Right forelimb (tissue), 1 donor: ENCODE data around the gene FLNB.
A peak's percentile ranks its signal among the peaks of the same experiment; 100 is the strongest.

Experiments
- DNase-seq: peaks from one replicate; pipeline ENCODE4 v3.0.0-alpha.2; 2018

Gene FLNB

GRCh38 chr3:58058361-58059263 lies 50.4 kb downstream of the FLNB start:
- peak; percentile 28 for DNase-seq

- DNase-seq = peak; percentile 48
These were observed 51.4 kb downstream of the FLNB start for GRCh38 chr3:58059349-58060321.

GRCh38 chr3:58062472-58062871 lies 54.2 kb downstream of the FLNB start:
- DNase-seq = peak; percentile 61

- DNase-seq = peak; percentile 56
These were observed 55.0 kb downstream of the FLNB start for GRCh38 chr3:58063022-58063815.

DNA sequence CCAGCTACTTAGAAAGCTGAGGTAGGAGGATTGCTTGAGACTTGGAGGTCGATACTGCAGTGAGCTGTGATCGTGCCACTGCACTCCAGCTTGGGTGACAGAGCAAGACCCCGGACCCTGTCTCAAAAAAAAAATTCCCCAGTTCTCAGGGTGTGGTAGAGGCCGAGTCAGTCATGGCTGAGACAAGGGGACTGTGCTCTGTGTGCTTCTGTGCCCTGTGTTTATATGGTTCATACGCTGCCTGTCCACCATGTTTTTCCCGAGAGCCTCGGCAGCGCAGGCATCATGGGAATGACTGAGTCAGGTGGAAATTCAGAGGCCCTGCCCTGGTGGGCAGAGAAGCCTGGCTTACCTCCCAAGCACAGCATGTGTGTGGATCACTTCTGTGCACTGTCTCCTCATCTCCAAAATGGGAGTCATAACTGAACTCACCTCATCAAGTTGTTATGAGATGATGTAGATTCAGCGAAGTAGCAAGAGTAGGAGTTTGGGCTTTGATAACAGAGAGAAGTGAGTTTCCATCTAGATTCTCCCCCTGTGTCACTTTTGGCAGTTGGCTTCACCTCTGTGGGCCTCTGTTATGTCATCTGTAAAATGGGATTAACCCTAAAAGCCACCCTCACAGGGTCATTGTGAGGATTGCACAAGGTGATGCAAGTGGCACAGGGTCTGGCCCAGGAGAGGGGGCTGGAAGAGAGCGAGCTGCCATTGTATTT lies 56.9 kb downstream of the FLNB start:
- peak; percentile 19 for DNase-seq

GRCh38 chr3:58065700-58066167 lies 57.5 kb downstream of the FLNB start:
- DNase-seq = peak; percentile 47

GRCh38 chr3:58066842-58067241 lies 58.6 kb downstream of the FLNB start:
- peak; percentile 44 for DNase-seq

GRCh38 chr3:58068122-58068809 lies 60.0 kb downstream of the FLNB start:
- DNase-seq = peak; percentile 33

DNA sequence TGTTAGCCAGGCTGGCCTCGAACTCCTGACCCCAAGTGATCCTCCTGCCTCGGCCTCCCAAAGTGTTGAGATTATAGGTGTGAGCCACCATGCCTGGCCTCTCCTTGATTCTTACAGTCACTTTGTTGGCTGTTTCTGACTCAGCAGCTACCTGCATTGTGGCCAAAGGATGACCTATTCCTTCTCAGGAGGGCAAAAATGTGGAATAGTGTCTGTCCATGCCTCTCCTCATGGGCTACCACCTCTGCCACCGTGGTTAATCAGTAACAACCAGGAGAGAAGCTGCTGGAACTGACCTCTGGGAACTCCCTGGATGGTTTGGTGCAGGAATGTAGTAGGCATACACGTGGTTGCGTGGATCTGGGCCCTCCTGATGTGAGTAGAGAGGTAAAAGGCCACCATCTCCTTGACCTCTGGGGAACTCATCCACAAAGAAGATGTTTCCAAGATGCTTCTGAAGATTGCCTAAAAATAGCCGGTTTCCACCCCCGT lies 63.3 kb downstream of the FLNB start:
- DNase-seq = no peak

DNA sequence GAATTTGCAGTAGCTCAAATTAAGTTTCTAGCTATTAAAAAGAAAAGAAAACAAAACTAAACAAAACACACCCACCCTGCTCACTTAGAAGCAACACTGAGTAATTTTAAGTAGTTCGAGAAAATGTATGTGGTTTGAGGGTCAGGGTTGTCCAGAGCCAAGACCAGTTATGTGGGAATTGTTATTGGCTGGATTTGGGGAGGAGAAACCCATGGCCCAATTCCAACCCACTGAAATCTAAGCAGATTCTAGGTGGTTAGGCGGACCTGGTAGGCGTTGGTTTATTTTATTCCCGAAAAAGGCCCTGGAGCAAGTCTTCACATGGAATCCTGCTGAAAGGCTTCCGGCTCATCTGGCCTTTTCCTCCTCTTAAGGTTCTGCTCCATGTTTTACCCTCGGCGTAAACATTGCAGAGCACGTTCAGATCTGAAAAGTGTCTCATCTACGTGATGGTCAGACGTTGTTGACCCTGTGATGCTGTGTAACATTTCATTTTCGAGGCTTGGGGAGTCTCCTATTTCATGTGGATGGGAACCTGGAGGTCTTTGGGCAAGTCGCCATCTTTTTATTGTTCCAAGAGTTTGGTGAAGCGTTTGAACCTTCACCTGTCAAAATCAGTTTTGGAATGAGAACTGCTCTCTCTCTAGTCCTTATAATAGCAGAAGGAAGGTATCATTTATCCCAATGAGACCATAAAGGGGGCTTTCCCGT lies 64.0 kb downstream of the FLNB start:
- peak; percentile 40 for DNase-seq

DNA sequence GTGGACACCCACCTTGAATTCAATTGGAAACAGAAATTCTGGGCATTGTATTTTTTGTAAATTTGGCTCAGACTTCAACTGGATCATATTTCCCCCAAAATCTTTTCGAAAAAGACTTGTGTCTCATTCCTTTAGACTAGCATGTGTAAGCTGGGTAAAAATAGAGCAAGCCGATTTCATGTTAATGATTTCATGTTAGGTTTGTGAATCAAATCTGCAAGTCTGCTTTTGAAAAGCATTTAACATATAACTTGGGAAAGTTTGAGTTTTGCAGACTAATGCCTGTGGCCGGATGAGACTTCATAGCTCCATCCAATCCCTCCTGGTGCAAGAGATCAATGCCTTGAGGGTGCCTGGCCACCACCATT lies 64.5 kb downstream of the FLNB start:
- no peak for DNase-seq

GRCh38 chr3:58073301-58074108 lies 65.3 kb downstream of the FLNB start:
- DNase-seq = no peak

DNA sequence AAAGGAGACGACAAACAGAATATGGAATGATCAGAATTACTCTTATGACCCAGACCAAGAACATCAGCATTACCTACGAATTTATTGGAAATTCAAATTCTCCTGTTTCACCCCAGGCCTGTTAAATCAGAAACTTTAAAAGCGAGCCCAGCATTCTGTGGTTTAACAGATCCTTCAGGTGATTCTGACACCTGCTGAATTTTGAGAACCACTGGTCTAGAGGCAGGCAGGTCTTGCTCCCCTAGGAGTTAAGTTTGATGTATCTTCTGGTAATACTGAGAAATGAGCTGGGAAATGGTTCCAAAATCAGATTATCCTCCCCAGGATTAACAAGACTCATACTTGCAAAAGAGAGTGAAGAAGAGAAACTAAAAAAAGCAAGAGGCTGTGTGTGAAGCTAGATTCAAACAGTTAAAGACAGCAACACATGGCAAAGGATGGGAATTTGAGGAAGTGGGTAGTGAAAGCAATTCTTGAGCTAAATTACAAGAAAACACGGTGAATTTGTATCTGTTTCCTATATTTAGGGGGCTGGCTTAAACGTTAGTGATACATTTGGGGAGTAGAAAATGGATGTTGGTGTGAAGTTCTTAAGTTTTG lies 66.0 kb downstream of the FLNB start:
- DNase-seq = no peak

DNA sequence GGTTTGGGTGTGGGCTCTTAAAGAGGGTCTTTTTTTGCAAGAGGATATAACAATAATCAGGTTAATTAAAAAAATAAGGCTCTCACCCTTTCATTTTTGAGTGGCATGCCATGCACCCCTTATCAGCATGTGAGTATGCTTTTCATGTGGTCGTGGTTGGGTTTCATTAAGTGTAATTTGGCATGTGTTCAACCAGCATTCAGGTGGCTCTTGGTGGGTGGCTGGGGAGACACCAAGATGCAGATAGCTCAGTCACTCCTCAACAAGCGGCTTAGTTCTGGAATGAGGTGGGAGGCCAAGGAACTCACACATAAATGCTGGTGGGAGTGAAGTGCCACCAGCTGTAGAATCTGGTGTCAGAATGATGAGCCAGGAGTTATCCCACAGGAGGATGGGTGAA lies 66.8 kb downstream of the FLNB start:
- DNase-seq = no peak

- no peak for DNase-seq
These were observed 69.5 kb downstream of the FLNB start for GRCh38 chr3:58077596-58078285.

DNA sequence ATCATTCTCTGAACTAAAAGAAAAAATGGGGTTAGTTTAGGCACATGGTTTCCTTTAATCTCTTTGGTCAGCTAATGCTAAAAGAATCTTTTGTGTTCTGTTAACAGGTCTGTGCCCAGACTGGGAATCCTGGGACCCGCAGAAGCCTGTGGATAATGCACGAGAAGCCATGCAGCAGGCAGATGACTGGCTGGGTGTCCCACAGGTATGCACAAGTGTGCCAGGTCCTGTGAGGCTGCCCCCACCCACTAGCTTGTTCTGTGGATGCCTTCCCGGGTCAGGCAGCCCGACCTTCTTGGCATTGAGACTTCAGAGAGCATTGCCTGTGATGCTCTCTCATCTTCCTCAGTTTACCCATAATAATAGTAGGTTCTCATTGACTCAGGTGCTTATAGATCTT lies 70.4 kb downstream of the FLNB start:
- DNase-seq = no peak

DNA sequence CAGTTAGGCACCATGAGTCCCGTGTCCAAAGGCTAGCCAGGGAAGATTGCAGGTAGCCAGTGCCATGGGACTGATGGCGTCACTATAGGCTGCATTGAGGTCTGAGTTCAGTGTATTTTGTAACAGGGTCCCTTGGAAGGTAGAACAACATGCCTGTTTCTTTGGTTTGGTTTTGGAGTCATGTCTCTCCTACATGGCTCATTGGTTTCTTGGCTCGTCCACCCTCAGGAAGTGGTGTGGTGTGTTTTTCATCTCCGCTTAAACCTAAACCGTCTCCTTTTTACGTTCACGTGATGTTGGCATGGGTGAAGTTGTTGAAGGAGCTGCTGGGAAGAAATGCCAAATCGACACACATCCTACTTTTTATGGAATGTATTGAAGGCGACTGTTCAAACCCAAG lies 71.6 kb downstream of the FLNB start:
- DNase-seq = no peak

DNA sequence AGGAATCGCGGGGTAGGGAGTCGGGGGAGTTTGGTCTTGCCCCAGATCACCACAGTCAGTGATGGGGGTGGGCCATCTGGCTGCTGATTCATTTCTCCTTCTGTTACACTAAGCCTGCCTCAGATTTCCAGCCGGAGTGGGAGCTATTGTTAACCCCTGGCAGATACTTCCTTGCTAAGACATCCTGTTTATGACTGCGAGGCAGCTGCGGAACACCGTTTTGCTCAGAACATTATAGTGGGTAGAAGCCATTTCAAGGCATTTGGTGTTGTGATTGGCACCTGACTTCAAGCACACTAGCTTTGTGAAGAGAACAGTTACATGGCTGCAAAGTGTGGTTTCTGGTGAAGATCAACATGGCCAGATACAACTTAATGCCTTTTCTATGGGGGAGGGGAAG lies 73.8 kb downstream of the FLNB start:
- no peak for DNase-seq

GRCh38 chr3:58084166-58084565 lies 75.9 kb downstream of the FLNB start:
- no peak for DNase-seq
